ENCODE measurements around the gene ASPHD2. TPM values are rescaled to one million over a fixed set of nuclear protein-coding genes. Genes with fewer than 3 reads are reported as not detected.
A peak's percentile ranks its signal among the peaks of the same experiment; 100 is the strongest.

ASPHD2 gene, protein sequence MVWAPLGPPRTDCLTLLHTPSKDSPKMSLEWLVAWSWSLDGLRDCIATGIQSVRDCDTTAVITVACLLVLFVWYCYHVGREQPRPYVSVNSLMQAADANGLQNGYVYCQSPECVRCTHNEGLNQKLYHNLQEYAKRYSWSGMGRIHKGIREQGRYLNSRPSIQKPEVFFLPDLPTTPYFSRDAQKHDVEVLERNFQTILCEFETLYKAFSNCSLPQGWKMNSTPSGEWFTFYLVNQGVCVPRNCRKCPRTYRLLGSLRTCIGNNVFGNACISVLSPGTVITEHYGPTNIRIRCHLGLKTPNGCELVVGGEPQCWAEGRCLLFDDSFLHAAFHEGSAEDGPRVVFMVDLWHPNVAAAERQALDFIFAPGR
- total RNA-seq: 7.3 and 10.4 TPM in 2 replicates

DNA sequence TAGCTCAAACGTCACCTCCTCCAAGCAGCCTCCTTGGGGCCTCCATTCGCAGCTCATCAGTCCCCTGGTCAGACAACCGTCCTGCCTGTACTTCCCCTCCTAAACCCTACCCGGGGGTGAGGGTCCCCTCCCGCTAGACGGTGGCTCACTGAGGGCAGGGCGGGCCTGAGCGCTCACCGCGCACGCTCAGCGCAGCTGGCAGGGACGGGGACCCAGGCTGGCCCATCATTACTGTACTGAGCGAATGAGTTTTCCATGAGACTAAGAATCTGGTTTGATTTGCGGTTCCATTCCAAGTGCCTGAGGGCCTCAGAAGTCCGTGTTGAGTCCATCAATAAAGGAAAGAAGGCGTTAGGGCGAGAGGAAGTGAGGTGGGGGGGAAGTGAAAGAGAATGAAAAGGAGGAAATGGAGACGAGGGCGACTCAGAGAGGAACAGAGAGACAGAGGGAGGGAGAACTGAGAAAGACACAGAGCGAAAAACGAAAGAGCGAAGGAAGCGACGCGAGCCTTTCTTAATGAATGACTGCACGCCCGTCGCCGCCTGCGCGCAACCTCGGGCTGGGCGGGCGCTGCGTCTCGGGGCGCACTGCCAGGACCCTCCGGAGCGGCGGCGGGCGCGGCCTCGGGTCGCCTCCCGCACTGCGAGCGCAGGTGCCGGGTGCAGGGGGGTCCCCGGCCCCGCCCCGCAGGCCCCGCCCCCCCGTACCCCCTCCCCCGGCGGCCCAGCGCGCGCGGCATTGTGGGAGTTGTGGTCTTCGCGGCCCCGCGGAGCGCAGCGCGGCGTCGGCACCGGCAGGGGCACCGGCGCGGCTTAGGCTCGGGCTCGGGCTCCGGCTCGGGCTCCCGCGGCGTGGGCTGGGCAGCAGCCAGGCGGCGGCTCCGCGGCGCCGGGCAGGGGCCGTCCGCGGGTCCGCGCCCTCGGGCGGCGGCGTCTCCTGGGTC lies at the start of gene ASPHD2:
ASPHD2 (plus strand) TSS at position 746 of the 943 bp plus-strand sequence. CDS start 4,356 bp downstream, outside the sequence.
- H3K4me3 ChIP-seq (ENCODE audit: low read depth, low read length): peak within 1 kb of the TSS; percentile 64
- TF ChIP-seq, protein P1, sequence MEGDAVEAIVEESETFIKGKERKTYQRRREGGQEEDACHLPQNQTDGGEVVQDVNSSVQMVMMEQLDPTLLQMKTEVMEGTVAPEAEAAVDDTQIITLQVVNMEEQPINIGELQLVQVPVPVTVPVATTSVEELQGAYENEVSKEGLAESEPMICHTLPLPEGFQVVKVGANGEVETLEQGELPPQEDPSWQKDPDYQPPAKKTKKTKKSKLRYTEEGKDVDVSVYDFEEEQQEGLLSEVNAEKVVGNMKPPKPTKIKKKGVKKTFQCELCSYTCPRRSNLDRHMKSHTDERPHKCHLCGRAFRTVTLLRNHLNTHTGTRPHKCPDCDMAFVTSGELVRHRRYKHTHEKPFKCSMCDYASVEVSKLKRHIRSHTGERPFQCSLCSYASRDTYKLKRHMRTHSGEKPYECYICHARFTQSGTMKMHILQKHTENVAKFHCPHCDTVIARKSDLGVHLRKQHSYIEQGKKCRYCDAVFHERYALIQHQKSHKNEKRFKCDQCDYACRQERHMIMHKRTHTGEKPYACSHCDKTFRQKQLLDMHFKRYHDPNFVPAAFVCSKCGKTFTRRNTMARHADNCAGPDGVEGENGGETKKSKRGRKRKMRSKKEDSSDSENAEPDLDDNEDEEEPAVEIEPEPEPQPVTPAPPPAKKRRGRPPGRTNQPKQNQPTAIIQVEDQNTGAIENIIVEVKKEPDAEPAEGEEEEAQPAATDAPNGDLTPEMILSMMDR (conservative IDR thresholded peaks at IDR 0.05; ENCODE audit: low read depth, low read length): no peak
- DNase-seq (ENCODE audit: low read depth): peak; percentile 10

DNA sequence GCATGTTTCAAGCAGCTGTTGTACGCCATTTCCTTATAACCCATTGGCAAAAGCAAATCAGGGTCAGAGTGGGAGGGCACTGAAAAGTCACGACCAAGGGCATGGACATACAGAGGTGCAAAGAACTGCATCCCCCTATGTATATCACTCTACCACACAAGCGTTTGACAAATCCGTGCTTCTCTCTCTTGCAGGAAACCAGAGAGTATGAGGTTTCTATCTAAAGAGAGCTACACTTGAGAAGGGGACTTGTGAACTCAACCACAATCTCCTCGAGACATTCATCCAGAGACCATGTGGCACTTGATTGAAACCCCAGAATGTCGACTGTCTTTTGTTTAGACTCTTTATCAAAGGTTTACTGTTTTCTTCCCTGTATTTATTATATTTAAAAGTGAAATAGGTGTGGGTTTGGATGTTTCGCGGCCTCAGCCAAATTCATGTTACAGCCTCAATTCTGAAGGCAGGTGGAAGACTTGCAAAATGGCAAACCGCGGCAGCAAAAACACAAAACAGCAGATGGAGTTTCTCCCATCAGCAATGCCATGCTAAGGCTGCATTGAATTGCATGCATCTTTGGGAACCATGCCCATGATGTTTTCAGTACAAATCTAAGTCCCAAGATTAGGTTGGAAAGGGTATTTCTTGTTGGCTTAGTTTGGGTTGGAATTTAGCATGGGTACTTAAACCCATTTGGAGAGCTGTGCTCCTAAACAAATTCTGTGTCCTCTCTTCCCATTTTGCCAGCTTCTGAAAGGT lies 48.8 kb upstream of the ASPHD2 start:
- no peak for DNase-seq (ENCODE audit: low read depth)
- TF ChIP-seq, protein P1 (conservative IDR thresholded peaks at IDR 0.05; ENCODE audit: low read depth, low read length): no peak
- no peak overlapping the region for H3K4me3 ChIP-seq (ENCODE audit: low read depth, low read length)

DNA sequence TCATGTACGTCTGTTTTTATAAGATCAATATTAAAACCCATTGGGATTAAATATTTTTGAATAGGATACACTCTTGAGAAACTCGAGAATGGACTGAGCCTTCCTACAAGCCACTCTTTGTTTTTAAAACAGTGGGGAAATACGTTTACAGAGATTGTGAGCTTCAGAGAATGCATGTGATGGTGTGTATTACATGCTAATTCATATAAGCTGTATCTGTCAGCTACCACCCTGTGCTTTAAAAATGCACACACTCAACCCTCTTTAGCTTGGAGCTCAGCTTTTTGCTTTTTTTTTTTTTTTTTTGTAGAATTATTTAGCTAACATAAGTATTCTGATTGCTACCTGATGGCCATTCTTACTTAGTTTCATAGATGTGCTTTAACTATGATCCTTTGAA lies 46.3 kb upstream of the ASPHD2 start:
- no peak overlapping the region for H3K4me3 ChIP-seq (ENCODE audit: low read depth, low read length)
- TF ChIP-seq, protein P1 (conservative IDR thresholded peaks at IDR 0.05; ENCODE audit: low read depth, low read length): no peak
- DNase-seq (ENCODE audit: low read depth): no peak

DNA sequence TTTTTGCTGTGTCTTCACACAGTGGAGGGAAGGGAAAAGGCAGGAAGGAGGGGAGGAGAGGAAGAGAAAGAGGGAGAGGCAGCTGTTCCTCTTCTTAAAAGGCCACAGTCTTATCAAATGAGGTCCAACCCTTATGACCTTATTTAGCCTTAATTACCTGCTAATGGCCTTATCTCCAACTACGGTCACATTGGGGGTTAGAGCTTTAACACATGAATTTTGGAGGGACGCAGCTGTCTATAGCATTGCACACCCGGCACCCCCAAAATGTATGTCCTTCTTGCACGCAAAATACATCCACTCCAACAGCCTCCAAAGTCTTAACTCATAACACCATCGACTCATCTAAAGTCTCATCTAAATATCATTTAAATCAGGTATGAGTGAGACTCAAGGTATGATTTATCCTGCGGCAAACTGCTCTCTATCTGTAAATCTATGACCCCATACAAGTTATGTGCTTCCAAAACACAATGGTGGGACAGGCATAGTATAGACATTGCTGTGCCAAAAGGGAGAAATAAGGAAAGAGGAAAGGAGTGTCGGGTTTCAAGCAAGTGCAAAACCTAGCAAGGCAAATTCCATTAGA lies 45.0 kb upstream of the ASPHD2 start:
- H3K4me3 ChIP-seq (ENCODE audit: low read depth, low read length): no peak overlapping the region
- TF ChIP-seq, protein P1 (conservative IDR thresholded peaks at IDR 0.05; ENCODE audit: low read depth, low read length): no peak
- no peak for DNase-seq (ENCODE audit: low read depth)

DNA sequence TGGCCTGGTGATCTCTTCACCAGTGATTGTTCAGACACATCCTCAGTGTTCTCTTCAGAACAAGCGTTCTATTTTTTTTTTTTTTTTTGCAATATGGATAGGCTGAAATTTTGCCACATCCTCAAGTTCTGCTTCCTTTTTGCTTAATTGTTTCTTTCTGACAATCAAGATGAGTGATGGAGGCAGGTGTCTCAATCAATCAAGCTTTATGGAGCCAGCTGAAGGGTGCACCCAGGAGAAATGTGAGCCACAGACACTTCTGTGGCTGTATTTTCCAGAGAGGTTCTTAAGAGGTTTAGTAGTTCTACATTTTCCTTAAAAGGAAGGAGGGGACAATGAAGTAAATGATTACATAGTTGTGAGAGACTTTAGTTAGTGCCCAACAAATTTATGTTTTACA lies 43.9 kb upstream of the ASPHD2 start:
- H3K4me3 ChIP-seq (ENCODE audit: low read depth, low read length): no peak overlapping the region
- no peak for DNase-seq (ENCODE audit: low read depth)
- TF ChIP-seq, protein P1 (conservative IDR thresholded peaks at IDR 0.05; ENCODE audit: low read depth, low read length): no peak

DNA sequence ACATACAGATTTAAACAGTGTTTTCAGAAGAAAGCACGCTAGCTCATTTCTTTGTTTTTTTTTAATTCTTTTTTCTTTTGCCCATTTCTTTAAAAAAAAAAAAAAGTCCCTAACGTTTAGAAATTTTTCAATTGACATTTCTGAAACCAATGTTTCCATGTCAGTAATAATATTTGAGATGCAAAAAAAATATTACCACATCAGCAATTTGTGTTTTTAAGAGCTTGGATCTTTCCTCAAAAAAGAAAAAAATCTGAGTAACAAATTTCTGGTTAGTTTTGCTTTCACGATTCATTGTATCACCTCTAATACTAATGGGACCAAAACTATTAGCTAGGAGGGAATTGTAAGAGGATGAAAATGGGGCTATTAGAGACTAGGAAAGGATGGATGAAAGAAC lies 39.9 kb upstream of the ASPHD2 start:
- TF ChIP-seq, protein P1 (conservative IDR thresholded peaks at IDR 0.05; ENCODE audit: low read depth, low read length): no peak
- DNase-seq (ENCODE audit: low read depth): no peak
- H3K4me3 ChIP-seq (ENCODE audit: low read depth, low read length): no peak overlapping the region
